ENCODE data around the gene ZBTB2.

GRCh38 chr6:151359486-151359885, 31.9 kb downstream of the ZBTB2 start:
- TF ChIP-seq CTCF (IDR thresholded peaks at IDR 0.05) (no peak), POLR2AphosphoS5 (IDR thresholded peaks at IDR 0.05) (no peak), POLR2A (IDR thresholded peaks at IDR 0.05) (no peak)
